CD4-positive, CD25-positive, alpha-beta regulatory T cell (primary cell): ENCODE data around the gene NFKB1. TPM values are rescaled to one million over a fixed set of nuclear protein-coding genes. Genes with fewer than 3 reads are reported as not detected.

Experiments
- ATAC-seq, 2 donors: fragments of 150-1000 bp; cut with Tn5 transposase; one replicate each; pipeline ENCODE4 v1.10.0; 2021; ENCODE audit warnings: low read depth in 2 of 2, moderate number of reproducible peaks in 2 of 2, moderate library complexity in 1 of 2
- DNase-seq, 3 donors: peaks; one replicate each; pipeline versions ENCODE4 v3.0.0 to v3.0.0-alpha.2; 2012 to 2022; ENCODE audit warnings: mixed read lengths in 1 of 3
- H3K27ac ChIP-seq: one replicate; pipeline ENCODE4 v1.7.0; 2013; ENCODE audit warnings: mild to moderate bottlenecking, low read length; ENCODE audit not compliant: insufficient read depth, poor library complexity, severe bottlenecking
- H3K27me3 ChIP-seq: one replicate; pipeline ENCODE4 v1.7.0; 2013; ENCODE audit warnings: low read length; ENCODE audit not compliant: control insufficient read depth, insufficient read depth
- H3K36me3 ChIP-seq: one replicate; pipeline ENCODE4 v1.7.0; 2013; ENCODE audit warnings: mild to moderate bottlenecking, low read length, moderate library complexity; ENCODE audit not compliant: control insufficient read depth, insufficient read depth
- H3K4me1 ChIP-seq: 2 replicates; pipeline ENCODE4 v1.7.0; 2013; ENCODE audit warnings: mild to moderate bottlenecking, low read length; ENCODE audit not compliant: insufficient read depth, control insufficient read depth, poor library complexity, severe bottlenecking
- H3K4me3 ChIP-seq: one replicate; pipeline ENCODE4 v1.7.0; 2013; ENCODE audit warnings: low read depth, mild to moderate bottlenecking, low read length, moderate library complexity
- H3K9me3 ChIP-seq, 2 experiments: 1 replicate in 1 of 2; 2 replicates in 1 of 2; pipeline ENCODE4 v1.7.0; 2013; ENCODE audit warnings: low read length in 2 of 2, mild to moderate bottlenecking in 1 of 2, moderate library complexity in 1 of 2; ENCODE audit not compliant: control insufficient read depth in 2 of 2
- H3K27ac Mint-ChIP-seq, 3 donors: one replicate each; pipeline ENCODE4 v1.8.0; 2020 to 2022; ENCODE audit warnings: mild to moderate bottlenecking in 3 of 3, mixed read lengths in 3 of 3, moderate library complexity in 2 of 3
- H3K27me3 Mint-ChIP-seq: one replicate; pipeline ENCODE4 v1.8.0; 2022; ENCODE audit warnings: mild to moderate bottlenecking, mixed read lengths
- H3K36me3 Mint-ChIP-seq: one replicate; pipeline ENCODE4 v1.8.0; 2020; ENCODE audit warnings: mixed read lengths
- H3K4me1 Mint-ChIP-seq, 4 donors: one replicate each; pipeline ENCODE4 v1.8.0; 2020 to 2022; ENCODE audit warnings: mixed read lengths in 4 of 4, mild to moderate bottlenecking in 1 of 4
- H3K4me3 Mint-ChIP-seq, 4 donors: one replicate each; pipeline ENCODE4 v1.8.0; 2020 to 2022; ENCODE audit warnings: mild to moderate bottlenecking in 4 of 4, mixed read lengths in 4 of 4, moderate library complexity in 3 of 4
- H3K9me3 Mint-ChIP-seq, 7 donors: one replicate each; pipeline ENCODE4 v1.8.0; 2020 to 2022; ENCODE audit warnings: mixed read lengths in 7 of 7, mild to moderate bottlenecking in 3 of 7, moderate library complexity in 2 of 7
- polyA plus RNA-seq, 4 donors: library from polyadenylated mRNA; unstranded; fragments of 300-500 nt; fragmentation: Illumina TruSeq; gene quantifications; one replicate each; pipeline ENCODE4 v1.2.3, GENCODE V29; 2021
- total RNA-seq: library from RNA; stranded (reverse); gene quantifications from one replicate; pipeline ENCODE4 v1.2.3, GENCODE V29; 2022

The NFKB1 gene
- total and polyA plus RNA-seq, 5 donors from 2014 or later, result 9.2 to 152 (median 15.4) TPM

GRCh38 chr4:102598086-102598761 is 97.1 kb downstream of the NFKB1 start:
- H3K9me3 Mint-ChIP-seq, result peaks cover 0 to 1% (median 0%) of the 10 kb centered on the region in 7 donors
- H3K4me3 Mint-ChIP-seq, result peak overlapping the region in 3 of 4 donors; percentile 23 to 42 (median 31)
- peak overlapping the region; percentile 57 to 87 (median 78) for H3K27ac Mint-ChIP-seq
- H3K4me1 ChIP-seq, result peaks cover 26% of the 10 kb centered on the region
- no peaks in the 10 kb centered on the region for H3K27me3 Mint-ChIP-seq
- H3K4me1 Mint-ChIP-seq, result peaks cover 23 to 51% (median 49%) of the 10 kb centered on the region in 4 donors
- H3K36me3 Mint-ChIP-seq, result peaks cover 57% of the 10 kb centered on the region
- peak overlapping the region; percentile 54 for H3K4me3 ChIP-seq
- DNase-seq (peak in 2 of 3 donors; percentile 63 to 88), ATAC-seq (peak; percentile 92 to 93)
- H3K9me3 ChIP-seq, result no peaks in the 10 kb centered on the region
- H3K36me3 ChIP-seq, result peaks cover 70% of the 10 kb centered on the region
- H3K27me3 ChIP-seq, result no peaks in the 10 kb centered on the region
- H3K27ac ChIP-seq, result peak overlapping the region; percentile 55

GRCh38 chr4:102598762-102599374 is 97.7 kb downstream of the NFKB1 start:
- H3K4me3 Mint-ChIP-seq, result peak overlapping the region in 3 of 4 donors; percentile 23 to 42 (median 31)
- H3K27me3 ChIP-seq, result no peaks in the 10 kb centered on the region
- H3K4me1 ChIP-seq, result peaks cover 26% of the 10 kb centered on the region
- H3K27ac ChIP-seq, result peak overlapping the region; percentile 55
- peaks cover 0 to 1% (median 0%) of the 10 kb centered on the region in 7 donors for H3K9me3 Mint-ChIP-seq
- H3K9me3 ChIP-seq, result no peaks in the 10 kb centered on the region
- peaks cover 76% of the 10 kb centered on the region for H3K36me3 ChIP-seq
- DNase-seq, result no peak
- no peak for ATAC-seq
- peaks cover 22 to 56% (median 50%) of the 10 kb centered on the region in 4 donors for H3K4me1 Mint-ChIP-seq
- H3K4me3 ChIP-seq, result peak overlapping the region; percentile 54
- no peaks in the 10 kb centered on the region for H3K27me3 Mint-ChIP-seq
- H3K27ac Mint-ChIP-seq, result peak overlapping the region; percentile 57 to 87 (median 78)
- H3K36me3 Mint-ChIP-seq, result peaks cover 61% of the 10 kb centered on the region

GRCh38 chr4:102599455-102599854 is 98.3 kb downstream of the NFKB1 start:
- peaks cover 22 to 50% (median 45%) of the 10 kb centered on the region in 4 donors for H3K4me1 Mint-ChIP-seq
- H3K4me3 Mint-ChIP-seq, result peak overlapping the region in 1 of 4 donors; percentile 13
- H3K27ac ChIP-seq, result no peak overlapping the region
- H3K36me3 Mint-ChIP-seq, result peaks cover 57% of the 10 kb centered on the region
- H3K27ac Mint-ChIP-seq, result peak overlapping the region; percentile 5 to 87 (median 44)
- H3K36me3 ChIP-seq, result peaks cover 79% of the 10 kb centered on the region
- no peaks in the 10 kb centered on the region for H3K27me3 ChIP-seq
- peaks cover 0 to 1% (median 0%) of the 10 kb centered on the region in 7 donors for H3K9me3 Mint-ChIP-seq
- H3K27me3 Mint-ChIP-seq, result no peaks in the 10 kb centered on the region
- DNase-seq (no peak), ATAC-seq (no peak)
- H3K9me3 ChIP-seq, result no peaks in the 10 kb centered on the region
- no peak overlapping the region for H3K4me3 ChIP-seq
- peaks cover 21% of the 10 kb centered on the region for H3K4me1 ChIP-seq

- peaks cover 0 to 1% (median 0%) of the 10 kb centered on the region in 7 donors for H3K9me3 Mint-ChIP-seq
- DNase-seq (no peak), ATAC-seq (no peak)
- no peak overlapping the region for H3K4me3 Mint-ChIP-seq
- H3K36me3 Mint-ChIP-seq, result peaks cover 58% of the 10 kb centered on the region
- H3K27me3 ChIP-seq, result no peaks in the 10 kb centered on the region
- H3K4me1 Mint-ChIP-seq, result peaks cover 22 to 47% (median 43%) of the 10 kb centered on the region in 4 donors
- H3K27ac Mint-ChIP-seq, result peak overlapping the region in 2 of 3 donors; percentile 35 to 66
- no peak overlapping the region for H3K27ac ChIP-seq
- H3K4me3 ChIP-seq, result no peak overlapping the region
- H3K36me3 ChIP-seq, result peaks cover 79% of the 10 kb centered on the region
- no peaks in the 10 kb centered on the region for H3K9me3 ChIP-seq
- H3K27me3 Mint-ChIP-seq, result no peaks in the 10 kb centered on the region
- H3K4me1 ChIP-seq, result peaks cover 21% of the 10 kb centered on the region
Measured at GRCh38 chr4:102599886-102600285, 98.7 kb downstream of the NFKB1 start.

GRCh38 chr4:102600689-102601088 is 99.5 kb downstream of the NFKB1 start:
- Mint-ChIP-seq H3K27me3 (no peaks in the 10 kb centered on the region), H3K4me3 (no peak overlapping the region), H3K9me3 (peaks cover 0 to 1% (median 0%) of the 10 kb centered on the region in 7 donors), H3K36me3 (peaks cover 54% of the 10 kb centered on the region), H3K4me1 (peaks cover 22 to 52% (median 41%) of the 10 kb centered on the region in 4 donors), H3K27ac (peak overlapping the region; percentile 35 to 93 (median 66))
- Histone ChIP-seq H3K4me1 (peaks cover 21% of the 10 kb centered on the region), H3K27ac (no peak overlapping the region), H3K36me3 (peaks cover 79% of the 10 kb centered on the region), H3K27me3 (no peaks in the 10 kb centered on the region), H3K9me3 (no peaks in the 10 kb centered on the region), H3K4me3 (no peak overlapping the region)
- ATAC-seq (no peak), DNase-seq (no peak)

- no peak for DNase-seq
- Mint-ChIP-seq H3K27me3 (no peaks in the 10 kb centered on the region), H3K4me1 (peaks cover 22 to 45% (median 34%) of the 10 kb centered on the region in 4 donors), H3K36me3 (peaks cover 49% of the 10 kb centered on the region), H3K4me3 (no peak overlapping the region), H3K27ac (no peak overlapping the region), H3K9me3 (peaks cover 0 to 1% (median 0%) of the 10 kb centered on the region in 7 donors)
- no peak overlapping the region for H3K4me3 ChIP-seq
- peaks cover 21% of the 10 kb centered on the region for H3K4me1 ChIP-seq
- peaks cover 76% of the 10 kb centered on the region for H3K36me3 ChIP-seq
- H3K9me3 ChIP-seq, result no peaks in the 10 kb centered on the region
- ATAC-seq, result no peak
- no peaks in the 10 kb centered on the region for H3K27me3 ChIP-seq
- H3K27ac ChIP-seq, result no peak overlapping the region
Measured at GRCh38 chr4:102601586-102602227, 100.5 kb downstream of the NFKB1 start.

GRCh38 chr4:102604222-102604940 is 103.2 kb downstream of the NFKB1 start:
- Histone ChIP-seq H3K4me1 (no peaks in the 10 kb centered on the region), H3K4me3 (no peak overlapping the region), H3K27me3 (no peaks in the 10 kb centered on the region), H3K36me3 (peaks cover 84% of the 10 kb centered on the region), H3K27ac (no peak overlapping the region), H3K9me3 (no peaks in the 10 kb centered on the region)
- ATAC-seq (no peak), DNase-seq (peak in 1 of 3 donors; percentile 49)
- Mint-ChIP-seq H3K9me3 (no peaks in the 10 kb centered on the region), H3K27ac (peak overlapping the region in 2 of 3 donors; percentile 38 to 71), H3K4me1 (peaks cover 5 to 24% (median 10%) of the 10 kb centered on the region in 4 donors), H3K4me3 (no peak overlapping the region), H3K36me3 (peaks cover 58% of the 10 kb centered on the region), H3K27me3 (no peaks in the 10 kb centered on the region)
